Endothelial cell of umbilical vein (primary cell): ENCODE data around the gene TMIE. TPM values are rescaled to one million over a fixed set of nuclear protein-coding genes. Genes with fewer than 3 reads are reported as not detected.

ENCODE experiments used
- BruUV-seq: library from RNA; stranded (reverse); fragments of 400-500 nt; replicated peaks from 2 replicates; lab custom pipeline; 2021; lab: Mats Ljungman, UMichigan
- CTCF ChIA-PET: fragments of 300-600, 350-600 bp; sonication (Branson Sonifier 250); formaldehyde crosslinking; loops from one replicate; lab custom pipeline; 2021; ENCODE audit warnings: antibody characterized with exemption, inconsistent platforms; lab: Charles Lee
- POLR2A ChIA-PET: fragments of 300-600, 350-600 bp; sonication (Branson Sonifier 250); formaldehyde crosslinking; loops from one replicate; lab custom pipeline; 2021; ENCODE audit warnings: antibody characterized with exemption, inconsistent platforms; lab: Charles Lee
- DNase-seq: peaks from one replicate; pipeline ENCODE4 v3.0.0-alpha.2; 2011; ENCODE audit warnings: low read depth, low spot score
- FAIRE-seq: peaks from 2 replicates; lab custom pipeline; 2011; peaks lifted over from hg19 to GRCh38; lab: Jason Lieb, UNC
- H2AFZ ChIP-seq: 2 replicates; pipeline ENCODE4 v1.6.0; 2012; ENCODE audit warnings: low read depth, low read length, control low read depth, inconsistent platforms
- H3K27ac ChIP-seq: 2 replicates; pipeline ENCODE4 v1.5.1; 2011; ENCODE audit warnings: low read depth, mild to moderate bottlenecking, control low read depth, low read length, moderate library complexity; ENCODE audit not compliant: insufficient read depth
- H3K27me3 ChIP-seq, 2 experiments: 2 replicates each; pipeline versions ENCODE4 v1.6.0 to v1.6.1; 2011; ENCODE audit warnings: low read length in 2 of 2, mixed read lengths in 1 of 2; ENCODE audit not compliant: control insufficient read depth in 2 of 2, insufficient read depth in 2 of 2
- H3K36me3 ChIP-seq, 2 experiments: 2 replicates in 1 of 2; 3 replicates in 1 of 2; pipeline ENCODE4 v1.5.1; 2011; ENCODE audit warnings: low read length in 2 of 2, mild to moderate bottlenecking in 1 of 2, moderate library complexity in 1 of 2; ENCODE audit not compliant: control insufficient read depth in 2 of 2, insufficient read depth in 2 of 2; ENCODE audit errors: extremely low read depth in 1 of 2
- H3K4me1 ChIP-seq: 3 replicates; pipeline ENCODE4 v1.5.1; 2011; ENCODE audit warnings: mild to moderate bottlenecking, low read length; ENCODE audit not compliant: control insufficient read depth, insufficient read depth; ENCODE audit errors: extremely low read depth
- H3K4me2 ChIP-seq: 2 replicates; pipeline ENCODE4 v1.6.1; 2011; ENCODE audit warnings: low read length, control low read depth, mixed read lengths; ENCODE audit not compliant: insufficient read depth
- H3K4me3 ChIP-seq, 3 experiments: fragments of 200-600 bp in 1 of 3; sonication (generic), shearing (Covaris generic) in 1 of 3; replicated peaks in 1 of 3; 2 replicates each; pipeline ENCODE4 v1.5.1; 2011 to 2016; ENCODE audit warnings: control low read depth in 3 of 3, low read length in 3 of 3, mild to moderate bottlenecking in 2 of 3, inconsistent platforms in 1 of 3, low read depth in 1 of 3, moderate library complexity in 1 of 3; ENCODE audit not compliant: insufficient read depth in 1 of 3
- H3K79me2 ChIP-seq: 2 replicates; pipeline ENCODE4 v1.6.0; 2012; ENCODE audit warnings: low read length, inconsistent platforms; ENCODE audit not compliant: control insufficient read depth, insufficient read depth
- H3K9ac ChIP-seq: replicated peaks from 2 replicates; pipeline ENCODE3; 2011; ENCODE audit warnings: low read length, control low read depth; ENCODE audit not compliant: insufficient read depth; ENCODE audit errors: extremely low read depth
- H3K9me1 ChIP-seq: replicated peaks from 3 replicates; pipeline ENCODE4 v1.6.0; 2011; ENCODE audit warnings: mild to moderate bottlenecking, low read length; ENCODE audit not compliant: control insufficient read depth, insufficient read depth; ENCODE audit errors: extremely low read depth
- H3K9me3 ChIP-seq: replicated peaks from 2 replicates; pipeline ENCODE4 v1.5.1; 2012; ENCODE audit warnings: low read length, inconsistent platforms; ENCODE audit not compliant: control insufficient read depth, insufficient read depth
- H4K20me1 ChIP-seq: replicated peaks from 2 replicates; pipeline ENCODE3; 2011; ENCODE audit warnings: mild to moderate bottlenecking, low read length; ENCODE audit not compliant: control insufficient read depth, insufficient read depth; ENCODE audit errors: extremely low read depth
- EZH2 ChIP-seq: IDR thresholded peaks from 2 replicates; pipeline ENCODE4 v1.6.1; 2012; ENCODE audit warnings: borderline replicate concordance, low read depth, mild to moderate bottlenecking, moderate library complexity, low read length, inconsistent platforms; ENCODE audit not compliant: severe bottlenecking
- FOS ChIP-seq: IDR thresholded peaks from 2 replicates; pipeline ENCODE4 v1.6.1; 2011; ENCODE audit warnings: mild to moderate bottlenecking, low read length, moderate library complexity, borderline replicate concordance; ENCODE audit not compliant: insufficient read depth
- GATA2 ChIP-seq: IDR thresholded peaks from 2 replicates; pipeline ENCODE4 v1.7.0; 2011; ENCODE audit warnings: low read depth, mild to moderate bottlenecking, moderate library complexity, mixed read lengths, low read length; ENCODE audit not compliant: insufficient read length, insufficient read depth
- JUN ChIP-seq: IDR thresholded peaks from 2 replicates; pipeline ENCODE4 v1.6.1; 2011; ENCODE audit warnings: borderline replicate concordance, low read depth; ENCODE audit not compliant: insufficient read length, insufficient read depth
- MYC ChIP-seq: IDR thresholded peaks from one replicate; pipeline ENCODE4 v1.6.1; 2011; ENCODE audit warnings: mild to moderate bottlenecking, low read depth, low read length
- POLR2A ChIP-seq: IDR thresholded peaks from 2 replicates; pipeline ENCODE4 v1.6.1; 2012; ENCODE audit warnings: low read depth, mild to moderate bottlenecking, control low read depth, low read length
- POLR2AphosphoS5 ChIP-seq: IDR thresholded peaks from 2 replicates; pipeline ENCODE4 v1.6.1; 2012; ENCODE audit warnings: low read depth, mild to moderate bottlenecking, control low read depth, low read length, moderate library complexity; ENCODE audit not compliant: insufficient read depth
- dilution Hi-C: fragments of 300-500 bp; cut with MboI; formaldehyde crosslinking; loops from one replicate; pipeline ENCODE4 v1.15.0; 2019; ENCODE audit warnings: low sequenced_read_pairs; ENCODE audit not compliant: extremely low pct_ligation_motif_present
- intact Hi-C: fragments of 100-400 bp; cut with micrococcal nuclease; formaldehyde crosslinking; loops from one replicate; pipeline ENCODE4 v1.10.0; 2022
- polyA plus RNA-seq, 4 experiments: library from polyadenylated mRNA; depleted of rRNA in 3 of 4; stranded (reverse) in 3 of 4; unstranded in 1 of 4; fragments of >200 nt; gene quantifications; 2 replicates each; pipeline versions ENCODE4 v1.2.1 to v1.2.3, GENCODE V29; 2011 to 2012; ENCODE audit warnings: missing spikeins in 1 of 4
- total RNA-seq: library from RNA; stranded (reverse); gene quantifications from 2 replicates; pipeline ENCODE4 v1.2.3, GENCODE V29; 2021
- TF ChIP-seq, protein P1 (sequence below), 2 donors: IDR thresholded peaks; 1 replicate in 1 of 2; 2 replicates in 1 of 2; pipeline ENCODE4 v1.5.1; 2011; ENCODE audit warnings: low read length in 2 of 2, mild to moderate bottlenecking in 2 of 2, moderate library complexity in 2 of 2, control low read depth in 1 of 2, inconsistent platforms in 1 of 2, low read depth in 1 of 2; ENCODE audit not compliant: insufficient read depth in 1 of 2; ENCODE audit errors: extremely low read depth in 1 of 2
- TF ChIP-seq, protein P2 (sequence below): IDR thresholded peaks from 2 replicates; pipeline ENCODE4 v1.6.1; 2011; ENCODE audit not compliant: insufficient read depth, insufficient read length

The TMIE gene
- total and polyA plus RNA-seq, 2 donors (not counting 3 experiments of a cell fraction or from before 2014, with no cell fraction given), result 0.15 to 0.27 TPM

DNA sequence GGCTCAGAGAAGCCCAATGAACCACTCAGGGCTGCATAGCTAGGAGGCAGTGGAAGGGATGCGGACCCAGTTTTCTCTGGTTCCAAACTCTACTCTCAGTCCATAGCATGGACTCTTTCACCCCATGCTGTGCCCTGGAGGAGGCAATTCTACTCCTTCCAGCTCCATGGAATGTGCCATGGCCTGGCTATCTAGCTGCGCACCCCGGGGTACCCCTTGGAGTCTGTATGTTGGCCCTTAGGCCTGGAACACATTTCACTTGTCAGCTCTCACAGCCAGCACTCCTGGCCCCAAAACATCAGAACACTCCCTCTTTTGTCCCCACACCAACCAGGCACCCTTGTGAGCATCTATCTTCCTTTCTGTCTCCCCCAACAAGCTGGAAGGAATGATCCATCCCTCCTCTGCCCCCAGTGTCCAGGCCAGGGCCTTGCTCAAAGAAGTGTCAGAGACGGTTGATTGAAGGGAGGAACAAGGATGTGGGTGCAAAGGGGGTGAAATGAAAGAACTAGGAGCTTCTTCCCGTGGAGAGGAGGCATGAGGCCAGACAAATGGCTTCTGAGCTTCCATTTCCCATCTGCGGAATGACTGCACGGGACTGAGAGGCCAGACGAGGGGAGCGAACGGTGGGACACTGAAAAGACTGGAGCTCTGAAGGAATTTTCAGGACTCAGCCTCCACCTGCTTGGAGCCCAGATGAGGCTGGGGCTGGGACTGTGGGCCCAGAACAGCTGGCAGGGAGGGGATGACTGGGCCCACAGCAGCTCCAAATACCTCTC, 13.7 kb downstream of the TMIE start:
- H2AFZ ChIP-seq, result no peak overlapping the region
- H3K9ac ChIP-seq, result no peak overlapping the region
- no peak overlapping the region for H3K4me2 ChIP-seq
- peaks cover 2 to 4% of the 10 kb centered on the region in 2 experiments for H3K27me3 ChIP-seq
- H4K20me1 ChIP-seq, result no peaks in the 10 kb centered on the region
- BruUV-seq, result no TSS peak
- H3K9me3 ChIP-seq, result no peaks in the 10 kb centered on the region
- dilution Hi-C loops, result no loop called here
- no peaks in the 10 kb centered on the region for H3K9me1 ChIP-seq
- no peaks in the 10 kb centered on the region for H3K4me1 ChIP-seq
- no peak overlapping the region for H3K4me3 ChIP-seq
- H3K79me2 ChIP-seq, result no peaks in the 10 kb centered on the region
- no peak overlapping the region for H3K27ac ChIP-seq
- DNase-seq, result no peak
- intact Hi-C loops, result no loop called here
- POLR2A ChIA-PET, result interaction anchor here (0.7 kb wide), 1 partner anchor 277 kb away, joined by 3 read pairs; no protein-coding TSS in a partner anchor
- FAIRE-seq, result no peak
- TF ChIP-seq JUN, result no peak
- TF ChIP-seq EZH2, result no peak
- TF ChIP-seq POLR2A, result no peak
- TF ChIP-seq POLR2AphosphoS5, result no peak
- no peak for TF ChIP-seq MYC
- TF ChIP-seq FOS, result no peak
- TF ChIP-seq GATA2, result no peak
- TF ChIP-seq, protein P1, sequence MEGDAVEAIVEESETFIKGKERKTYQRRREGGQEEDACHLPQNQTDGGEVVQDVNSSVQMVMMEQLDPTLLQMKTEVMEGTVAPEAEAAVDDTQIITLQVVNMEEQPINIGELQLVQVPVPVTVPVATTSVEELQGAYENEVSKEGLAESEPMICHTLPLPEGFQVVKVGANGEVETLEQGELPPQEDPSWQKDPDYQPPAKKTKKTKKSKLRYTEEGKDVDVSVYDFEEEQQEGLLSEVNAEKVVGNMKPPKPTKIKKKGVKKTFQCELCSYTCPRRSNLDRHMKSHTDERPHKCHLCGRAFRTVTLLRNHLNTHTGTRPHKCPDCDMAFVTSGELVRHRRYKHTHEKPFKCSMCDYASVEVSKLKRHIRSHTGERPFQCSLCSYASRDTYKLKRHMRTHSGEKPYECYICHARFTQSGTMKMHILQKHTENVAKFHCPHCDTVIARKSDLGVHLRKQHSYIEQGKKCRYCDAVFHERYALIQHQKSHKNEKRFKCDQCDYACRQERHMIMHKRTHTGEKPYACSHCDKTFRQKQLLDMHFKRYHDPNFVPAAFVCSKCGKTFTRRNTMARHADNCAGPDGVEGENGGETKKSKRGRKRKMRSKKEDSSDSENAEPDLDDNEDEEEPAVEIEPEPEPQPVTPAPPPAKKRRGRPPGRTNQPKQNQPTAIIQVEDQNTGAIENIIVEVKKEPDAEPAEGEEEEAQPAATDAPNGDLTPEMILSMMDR (IDR thresholded peaks at IDR 0.05; ENCODE audit: extremely low read depth in 1 of 2, insufficient read depth in 1 of 2, low read depth in 1 of 2, low read length in 2 of 2), result no peak
- TF ChIP-seq, protein P2, sequence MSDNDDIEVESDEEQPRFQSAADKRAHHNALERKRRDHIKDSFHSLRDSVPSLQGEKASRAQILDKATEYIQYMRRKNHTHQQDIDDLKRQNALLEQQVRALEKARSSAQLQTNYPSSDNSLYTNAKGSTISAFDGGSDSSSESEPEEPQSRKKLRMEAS, result no peak
- CTCF ChIA-PET, result interaction anchor here (0.8 to 2.4 kb wide), 5 partner anchors 9 to 195 kb away, joined by 3 to 7 read pairs (median 3); no protein-coding TSS in a partner anchor
- H3K36me3 ChIP-seq, result no peaks in the 10 kb centered on the region
